Parathyroid adenoma (tissue), 2 donors: Measurements from ENCODE around the gene BTG4.

Experiments used
- H2AFZ ChIP-seq: fragments of 300-600 bp; sonication (generic); one replicate; pipeline ENCODE4 v1.7.0; 2017; ENCODE audit warnings: antibody characterized with exemption, mild to moderate bottlenecking
- H3K27ac ChIP-seq: fragments of 300-600 bp; sonication (generic); one replicate; pipeline ENCODE4 v1.7.0; 2017
- H3K27me3 ChIP-seq: fragments of 300-600 bp; sonication (generic); one replicate; pipeline ENCODE4 v1.7.0; 2017; ENCODE audit warnings: low read length; ENCODE audit not compliant: control insufficient read depth, insufficient read depth
- H3K36me3 ChIP-seq: fragments of 300-600 bp; sonication (generic); one replicate; pipeline ENCODE4 v1.7.0; 2017; ENCODE audit warnings: low read length; ENCODE audit not compliant: control insufficient read depth, insufficient read depth
- H3K4me1 ChIP-seq: fragments of 300-600 bp; sonication (generic); one replicate; pipeline ENCODE4 v1.7.0; 2017; ENCODE audit warnings: control low read depth
- H3K4me2 ChIP-seq: fragments of 300-600 bp; sonication (generic); one replicate; pipeline ENCODE4 v1.7.0; 2017; ENCODE audit warnings: low read length
- H3K4me3 ChIP-seq: fragments of 300-600 bp; sonication (generic); one replicate; pipeline ENCODE4 v1.7.0; 2017; ENCODE audit warnings: low read depth, low read length
- H3K79me2 ChIP-seq: fragments of 300-600 bp; sonication (generic); one replicate; pipeline ENCODE4 v1.7.0; 2017; ENCODE audit warnings: control low read depth
- H3K9ac ChIP-seq: fragments of 300-600 bp; sonication (generic); one replicate; pipeline ENCODE4 v1.7.0; 2017; ENCODE audit warnings: mild to moderate bottlenecking
- H3K9me3 ChIP-seq: fragments of 300-600 bp; sonication (generic); one replicate; pipeline ENCODE4 v1.7.0; 2017; ENCODE audit warnings: low read length; ENCODE audit not compliant: control insufficient read depth
- CTCF ChIP-seq: fragments of 300-600 bp; sonication (generic); IDR thresholded peaks from one replicate; pipeline ENCODE4 v1.7.0; 2017; ENCODE audit warnings: antibody characterized with exemption, mild to moderate bottlenecking
- donor health status: primary hyperparathyroidism.

The BTG4 gene

GRCh38 chr11:111476956-111477355 is 35.2 kb downstream of the BTG4 start:
- no peaks in the 10 kb centered on the region for H3K79me2 ChIP-seq
- no peaks in the 10 kb centered on the region for H3K36me3 ChIP-seq
- H3K4me2 ChIP-seq: no peak overlapping the region
- TF ChIP-seq CTCF: no peak
- no peaks in the 10 kb centered on the region for H3K4me1 ChIP-seq
- no peak overlapping the region for H3K27ac ChIP-seq
- H3K4me3 ChIP-seq: no peak overlapping the region
- no peak overlapping the region for H2AFZ ChIP-seq
- no peak overlapping the region for H3K9ac ChIP-seq
- no peaks in the 10 kb centered on the region for H3K27me3 ChIP-seq
- H3K9me3 ChIP-seq: no peaks in the 10 kb centered on the region

GRCh38 chr11:111476366-111476765 is 35.8 kb downstream of the BTG4 start:
- Histone ChIP-seq H3K36me3 (no peaks in the 10 kb centered on the region), H3K4me3 (no peak overlapping the region), H3K4me2 (no peak overlapping the region), H3K27me3 (no peaks in the 10 kb centered on the region), H3K9me3 (no peaks in the 10 kb centered on the region), H3K27ac (no peak overlapping the region), H3K4me1 (no peaks in the 10 kb centered on the region), H2AFZ (no peak overlapping the region), H3K9ac (no peak overlapping the region), H3K79me2 (no peaks in the 10 kb centered on the region)
- TF ChIP-seq CTCF: no peak

- Histone ChIP-seq H3K9me3 (no peaks in the 10 kb centered on the region), H3K27me3 (no peaks in the 10 kb centered on the region), H3K27ac (no peak overlapping the region), H3K36me3 (no peaks in the 10 kb centered on the region), H3K4me3 (no peak overlapping the region), H2AFZ (no peak overlapping the region), H3K4me2 (no peak overlapping the region), H3K4me1 (no peaks in the 10 kb centered on the region), H3K79me2 (no peaks in the 10 kb centered on the region), H3K9ac (no peak overlapping the region)
- no peak for TF ChIP-seq CTCF
These were observed 37.8 kb downstream of the BTG4 start for GRCh38 chr11:111474432-111474831.

GRCh38 chr11:111472228-111472627 is 40.0 kb downstream of the BTG4 start:
- Histone ChIP-seq H3K27ac (no peak overlapping the region), H3K9ac (no peak overlapping the region), H3K4me1 (no peaks in the 10 kb centered on the region)

More at GRCh38 chr11:111472228-111472627, 40.0 kb downstream of the BTG4 start:
- H3K4me2 ChIP-seq: no peak overlapping the region
- no peak for TF ChIP-seq CTCF
- no peaks in the 10 kb centered on the region for H3K27me3 ChIP-seq
- H3K4me3 ChIP-seq: no peak overlapping the region
- no peaks in the 10 kb centered on the region for H3K79me2 ChIP-seq
- H3K36me3 ChIP-seq: no peaks in the 10 kb centered on the region
- no peak overlapping the region for H2AFZ ChIP-seq
- H3K9me3 ChIP-seq: no peaks in the 10 kb centered on the region
